ENCODE measurements around the gene CYB5R3.

The CYB5R3 gene

GRCh38 chr22:42623756-42624441 lies 25.3 kb downstream of the CYB5R3 start:
- H3K27ac ChIP-seq, result no peak overlapping the region
- TF ChIP-seq, protein P1, sequence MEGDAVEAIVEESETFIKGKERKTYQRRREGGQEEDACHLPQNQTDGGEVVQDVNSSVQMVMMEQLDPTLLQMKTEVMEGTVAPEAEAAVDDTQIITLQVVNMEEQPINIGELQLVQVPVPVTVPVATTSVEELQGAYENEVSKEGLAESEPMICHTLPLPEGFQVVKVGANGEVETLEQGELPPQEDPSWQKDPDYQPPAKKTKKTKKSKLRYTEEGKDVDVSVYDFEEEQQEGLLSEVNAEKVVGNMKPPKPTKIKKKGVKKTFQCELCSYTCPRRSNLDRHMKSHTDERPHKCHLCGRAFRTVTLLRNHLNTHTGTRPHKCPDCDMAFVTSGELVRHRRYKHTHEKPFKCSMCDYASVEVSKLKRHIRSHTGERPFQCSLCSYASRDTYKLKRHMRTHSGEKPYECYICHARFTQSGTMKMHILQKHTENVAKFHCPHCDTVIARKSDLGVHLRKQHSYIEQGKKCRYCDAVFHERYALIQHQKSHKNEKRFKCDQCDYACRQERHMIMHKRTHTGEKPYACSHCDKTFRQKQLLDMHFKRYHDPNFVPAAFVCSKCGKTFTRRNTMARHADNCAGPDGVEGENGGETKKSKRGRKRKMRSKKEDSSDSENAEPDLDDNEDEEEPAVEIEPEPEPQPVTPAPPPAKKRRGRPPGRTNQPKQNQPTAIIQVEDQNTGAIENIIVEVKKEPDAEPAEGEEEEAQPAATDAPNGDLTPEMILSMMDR (IDR thresholded peaks at IDR 0.05), result no peak

GRCh38 chr22:42623301-42623751 lies 25.9 kb downstream of the CYB5R3 start:
- no peak overlapping the region for H3K27ac ChIP-seq
- TF ChIP-seq, protein P1 (IDR thresholded peaks at IDR 0.05), result no peak

GRCh38 chr22:42622061-42622710 lies 27.0 kb downstream of the CYB5R3 start:
- TF ChIP-seq, protein P1 (IDR thresholded peaks at IDR 0.05), result no peak
- peak overlapping the region; percentile 65 for H3K27ac ChIP-seq

DNA sequence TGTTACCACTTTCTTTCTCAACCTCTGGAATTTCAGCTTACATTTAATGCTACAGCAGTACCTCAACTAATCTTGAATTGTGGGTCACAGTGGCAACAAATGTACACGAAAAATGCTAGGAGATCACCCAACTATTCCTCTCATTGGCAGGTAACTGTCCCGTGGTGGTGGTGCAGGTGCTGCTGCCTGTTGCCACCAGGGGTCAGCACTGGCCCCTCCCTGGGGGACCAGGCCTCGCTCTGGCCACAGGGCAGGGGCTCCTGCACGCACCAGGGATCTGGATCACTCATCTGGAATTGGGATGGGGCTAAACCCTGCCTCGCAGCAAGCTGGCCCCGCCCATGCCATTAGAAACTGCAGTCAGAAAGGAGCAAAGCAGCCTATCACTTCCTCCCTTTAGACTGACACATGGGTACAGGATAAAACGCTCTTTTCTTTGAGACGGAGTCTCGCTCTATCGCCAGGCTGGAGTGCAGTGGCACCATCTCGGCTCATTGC lies 27.6 kb downstream of the CYB5R3 start:
- H3K27ac ChIP-seq, result peak overlapping the region; percentile 65

DNA sequence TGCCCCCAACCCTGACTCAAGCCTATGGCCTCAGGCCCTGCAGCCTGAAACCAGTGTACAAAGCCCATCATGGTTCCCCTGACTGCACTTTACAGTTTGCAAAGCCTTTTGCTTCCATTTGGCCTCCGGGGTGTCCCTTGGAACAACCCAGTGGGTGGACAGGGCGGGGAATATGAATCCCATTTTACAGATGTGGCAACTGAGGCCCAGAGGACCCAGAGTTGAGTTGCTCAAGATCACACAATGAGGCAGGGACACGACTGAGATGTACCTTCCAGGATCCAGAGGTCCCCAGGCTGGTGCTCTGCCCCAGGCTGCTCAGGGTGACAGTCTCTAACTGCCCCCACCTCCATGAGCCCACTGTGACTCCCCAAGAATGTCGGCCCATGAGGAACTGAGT lies 29.1 kb downstream of the CYB5R3 start:
- H3K27ac ChIP-seq, result peak overlapping the region; percentile 65
- TF ChIP-seq ZFX (IDR thresholded peaks at IDR 0.05; ENCODE audit: borderline replicate concordance), result no peak
- TF ChIP-seq, protein P1 (IDR thresholded peaks at IDR 0.05), result no peak

More for the DNA sequence above, 27.6 kb downstream of the CYB5R3 start:
- TF ChIP-seq, protein P1 (IDR thresholded peaks at IDR 0.05), result peak; percentile 96
- no peak for TF ChIP-seq ZFX (IDR thresholded peaks at IDR 0.05; ENCODE audit: borderline replicate concordance)

DNA sequence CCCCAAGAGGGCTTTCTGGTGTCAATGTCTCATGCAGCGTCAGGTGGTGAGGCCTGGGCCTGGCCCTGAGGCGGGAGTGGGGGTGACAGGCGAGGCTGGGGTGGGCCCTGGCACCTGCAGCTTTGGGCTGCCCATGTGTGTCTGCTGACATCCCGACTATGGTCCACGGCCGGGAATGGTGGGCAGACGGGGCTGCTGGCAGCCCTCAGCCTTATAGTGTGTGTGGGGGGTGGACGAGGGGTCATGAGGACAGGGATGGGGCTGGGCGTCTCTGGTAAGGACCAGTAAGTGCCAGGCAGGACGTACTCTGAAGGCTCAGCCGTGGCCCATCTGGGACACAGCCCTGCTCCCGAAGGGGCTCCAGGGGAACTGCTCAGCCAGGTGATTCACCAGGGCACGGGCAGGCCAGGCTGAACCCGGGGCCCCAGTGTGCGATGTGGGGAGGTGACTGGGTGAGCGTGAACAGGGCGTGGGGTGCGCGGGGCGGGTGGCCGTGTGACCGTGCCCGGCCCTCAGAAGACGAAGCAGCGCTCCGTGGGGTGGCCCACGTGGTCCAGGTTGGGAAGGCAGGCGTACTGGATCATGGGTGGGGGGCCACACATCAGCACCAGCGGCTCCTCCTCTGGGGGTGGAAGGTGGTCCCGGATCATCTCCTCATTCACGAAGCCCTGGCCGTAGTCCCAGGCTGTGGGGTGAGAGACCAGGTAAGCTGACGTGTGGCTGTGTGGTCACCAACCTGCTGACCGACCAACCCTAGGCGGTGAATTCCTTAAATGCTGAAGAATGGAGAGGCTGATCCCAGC lies 29.7 kb downstream of the CYB5R3 start:
- peak overlapping the region; percentile 65 for H3K27ac ChIP-seq
- TF ChIP-seq ZFX (IDR thresholded peaks at IDR 0.05; ENCODE audit: borderline replicate concordance), result no peak
- TF ChIP-seq, protein P1 (IDR thresholded peaks at IDR 0.05), result no peak

Data from 22Rv1 (cell line).